Mucosa of gallbladder (tissue), 1 donor: ENCODE results near the gene GJB1. TPM values are rescaled to one million over a fixed set of nuclear protein-coding genes. Genes with fewer than 3 reads are reported as not detected.

ENCODE experiments used
- DNase-seq: peaks from one replicate; pipeline ENCODE4 v3.0.0-alpha.2; 2020; ENCODE audit warnings: low spot score
- total RNA-seq: library from RNA; stranded (reverse); gene quantifications from one replicate; pipeline ENCODE4 v1.2.1, GENCODE V29; 2021
- donor health status: DM: no; HTN: no; CAD: no.

Gene GJB1
- total RNA-seq, 1 donor from 2014 or later, result 228 TPM

- no peak for DNase-seq
These were observed 7.6 kb upstream of the GJB1 start for GRCh38 chrX:71215338-71215912.

- DNase-seq, result no peak
These were observed 6.5 kb upstream of the GJB1 start for GRCh38 chrX:71216485-71216884.

- DNase-seq, result no peak
These were observed 5.7 kb upstream of the GJB1 start for GRCh38 chrX:71217298-71217697.

- no peak for DNase-seq
These were observed 1.9 kb upstream of the GJB1 start for GRCh38 chrX:71221145-71221544.

GRCh38 chrX:71224098-71224708 lies 1.2 kb downstream of the GJB1 start:
- no peak for DNase-seq

GRCh38 chrX:71225009-71225408 lies 2.0 kb downstream of the GJB1 start:
- no peak for DNase-seq

- DNase-seq, result no peak
These were observed 2.7 kb downstream of the GJB1 start for GRCh38 chrX:71225676-71226075.

- DNase-seq, result no peak
These were observed 4.5 kb downstream of the GJB1 start for GRCh38 chrX:71227370-71228062.

GRCh38 chrX:71228063-71228642 lies 5.1 kb downstream of the GJB1 start:
- peak; percentile 35 for DNase-seq

- DNase-seq, result no peak
These were observed 12.5 kb downstream of the GJB1 start for GRCh38 chrX:71235482-71235881.

GRCh38 chrX:71236836-71237235 lies 13.8 kb downstream of the GJB1 start:
- DNase-seq, result no peak

GRCh38 chrX:71239781-71240180 lies 16.8 kb downstream of the GJB1 start:
- DNase-seq, result no peak

- DNase-seq, result no peak
These were observed 18.3 kb downstream of the GJB1 start for GRCh38 chrX:71241301-71241700.

GRCh38 chrX:71244359-71245128 lies 21.5 kb downstream of the GJB1 start:
- no peak for DNase-seq

- peak; percentile 45 for DNase-seq
These were observed 22.1 kb downstream of the GJB1 start for GRCh38 chrX:71245159-71245558.

GRCh38 chrX:71250841-71251240 lies 27.8 kb downstream of the GJB1 start:
- no peak for DNase-seq

- DNase-seq, result no peak
These were observed 28.5 kb downstream of the GJB1 start for GRCh38 chrX:71251466-71251973.

- DNase-seq, result no peak
These were observed 29.2 kb downstream of the GJB1 start for GRCh38 chrX:71252221-71252620.

- DNase-seq, result no peak
These were observed 30.4 kb downstream of the GJB1 start for GRCh38 chrX:71253253-71254091.

GRCh38 chrX:71254092-71254963 lies 31.3 kb downstream of the GJB1 start, which contains the start of gene ZMYM3:
Gene ZMYM3, minus strand, starts transcription at chrX:71254140. Its CDS starts 885 bp downstream, at chrX:71253255.
- DNase-seq, result peak; percentile 84
